Measurements from ENCODE around the gene FGF3. TPM values are rescaled to one million over a fixed set of nuclear protein-coding genes. Genes with fewer than 3 reads are reported as not detected.

The FGF3 gene
- total RNA-seq, 2 donors from 2014 or later, result not detected

DNA sequence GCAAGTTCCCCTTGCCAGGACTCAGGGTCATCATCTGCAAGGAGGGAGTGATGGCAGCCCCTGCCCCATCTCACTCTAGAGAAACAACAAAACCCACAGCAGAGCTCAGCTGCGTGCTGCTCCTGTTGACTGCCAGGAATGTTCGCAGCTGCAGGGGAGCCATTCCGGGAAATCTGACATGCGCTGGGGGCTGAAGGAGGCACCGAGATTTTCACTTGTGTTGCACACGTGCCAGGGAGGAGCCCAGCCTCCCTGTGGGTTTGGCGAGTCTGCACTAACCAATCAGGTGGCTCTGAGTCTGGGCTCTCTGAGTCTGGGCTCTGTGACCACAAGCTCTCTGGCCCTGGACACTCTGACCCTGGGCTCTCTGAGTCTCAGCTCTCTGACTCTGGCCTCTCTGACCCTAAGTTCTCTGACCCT, 10.5 kb downstream of the FGF3 start:
- TF ChIP-seq, protein P1, sequence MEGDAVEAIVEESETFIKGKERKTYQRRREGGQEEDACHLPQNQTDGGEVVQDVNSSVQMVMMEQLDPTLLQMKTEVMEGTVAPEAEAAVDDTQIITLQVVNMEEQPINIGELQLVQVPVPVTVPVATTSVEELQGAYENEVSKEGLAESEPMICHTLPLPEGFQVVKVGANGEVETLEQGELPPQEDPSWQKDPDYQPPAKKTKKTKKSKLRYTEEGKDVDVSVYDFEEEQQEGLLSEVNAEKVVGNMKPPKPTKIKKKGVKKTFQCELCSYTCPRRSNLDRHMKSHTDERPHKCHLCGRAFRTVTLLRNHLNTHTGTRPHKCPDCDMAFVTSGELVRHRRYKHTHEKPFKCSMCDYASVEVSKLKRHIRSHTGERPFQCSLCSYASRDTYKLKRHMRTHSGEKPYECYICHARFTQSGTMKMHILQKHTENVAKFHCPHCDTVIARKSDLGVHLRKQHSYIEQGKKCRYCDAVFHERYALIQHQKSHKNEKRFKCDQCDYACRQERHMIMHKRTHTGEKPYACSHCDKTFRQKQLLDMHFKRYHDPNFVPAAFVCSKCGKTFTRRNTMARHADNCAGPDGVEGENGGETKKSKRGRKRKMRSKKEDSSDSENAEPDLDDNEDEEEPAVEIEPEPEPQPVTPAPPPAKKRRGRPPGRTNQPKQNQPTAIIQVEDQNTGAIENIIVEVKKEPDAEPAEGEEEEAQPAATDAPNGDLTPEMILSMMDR (IDR thresholded peaks at IDR 0.05), result no peak
- no peaks in the 10 kb centered on the region for H3K4me1 ChIP-seq (ENCODE audit: control insufficient read depth in 1 of 2, low read depth in 2 of 2)
- H3K36me3 ChIP-seq, result no peaks in the 10 kb centered on the region
- H3K9me3 ChIP-seq, result no peaks in the 10 kb centered on the region
- H3K27me3 ChIP-seq (replicated peaks; ENCODE audit: insufficient read depth), result no peaks in the 10 kb centered on the region
- H3K27ac ChIP-seq, result no peak overlapping the region
- DNase-seq (ENCODE audit: low spot score) (no peak), ATAC-seq (ENCODE audit: insufficient number of reproducible peaks, low FRiP score, low read depth) (no peak)
- no peak overlapping the region for H3K4me3 ChIP-seq

DNA sequence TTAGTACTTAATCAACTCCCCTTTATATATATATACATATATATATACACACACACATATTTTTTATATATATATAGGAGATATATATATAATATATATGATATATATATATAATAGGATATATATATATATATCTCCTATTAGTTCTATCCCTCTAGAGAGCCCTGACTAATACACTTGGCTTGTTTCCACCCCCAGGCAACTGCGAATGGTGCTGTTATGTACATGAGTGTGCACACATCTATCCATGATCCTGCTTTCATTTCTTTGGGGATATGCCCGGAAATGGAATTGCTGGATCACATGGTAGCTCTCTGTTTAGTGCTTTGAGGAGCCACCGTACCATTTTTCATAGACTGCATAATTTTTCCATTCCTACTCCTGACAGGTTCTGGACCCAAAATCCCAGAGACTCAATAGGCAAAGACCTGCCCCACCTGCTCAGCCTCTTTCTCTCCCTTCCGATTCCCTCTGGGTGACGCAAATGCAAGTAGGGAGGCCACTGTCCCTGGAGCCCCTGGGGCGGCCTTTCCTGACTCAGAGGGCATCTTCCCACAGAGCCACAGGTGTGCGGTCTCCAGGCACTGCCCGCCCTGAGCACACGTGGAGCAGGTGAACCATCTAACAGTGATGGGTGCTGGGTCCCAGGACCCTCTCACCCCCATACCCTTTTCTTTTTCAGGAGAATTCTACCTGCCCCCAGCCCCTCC, 12.0 kb downstream of the FGF3 start:
- TF ChIP-seq, protein P1 (IDR thresholded peaks at IDR 0.05), result no peak
- no peak overlapping the region for H3K4me3 ChIP-seq
- H3K9me3 ChIP-seq, result no peaks in the 10 kb centered on the region
- H3K27me3 ChIP-seq (replicated peaks; ENCODE audit: insufficient read depth), result no peaks in the 10 kb centered on the region
- no peak for ATAC-seq (ENCODE audit: insufficient number of reproducible peaks, low FRiP score, low read depth)
- no peaks in the 10 kb centered on the region for H3K4me1 ChIP-seq (ENCODE audit: control insufficient read depth in 1 of 2, low read depth in 2 of 2)
- no peak for DNase-seq (ENCODE audit: low spot score)
- no peaks in the 10 kb centered on the region for H3K36me3 ChIP-seq
- no peak overlapping the region for H3K27ac ChIP-seq

DNA sequence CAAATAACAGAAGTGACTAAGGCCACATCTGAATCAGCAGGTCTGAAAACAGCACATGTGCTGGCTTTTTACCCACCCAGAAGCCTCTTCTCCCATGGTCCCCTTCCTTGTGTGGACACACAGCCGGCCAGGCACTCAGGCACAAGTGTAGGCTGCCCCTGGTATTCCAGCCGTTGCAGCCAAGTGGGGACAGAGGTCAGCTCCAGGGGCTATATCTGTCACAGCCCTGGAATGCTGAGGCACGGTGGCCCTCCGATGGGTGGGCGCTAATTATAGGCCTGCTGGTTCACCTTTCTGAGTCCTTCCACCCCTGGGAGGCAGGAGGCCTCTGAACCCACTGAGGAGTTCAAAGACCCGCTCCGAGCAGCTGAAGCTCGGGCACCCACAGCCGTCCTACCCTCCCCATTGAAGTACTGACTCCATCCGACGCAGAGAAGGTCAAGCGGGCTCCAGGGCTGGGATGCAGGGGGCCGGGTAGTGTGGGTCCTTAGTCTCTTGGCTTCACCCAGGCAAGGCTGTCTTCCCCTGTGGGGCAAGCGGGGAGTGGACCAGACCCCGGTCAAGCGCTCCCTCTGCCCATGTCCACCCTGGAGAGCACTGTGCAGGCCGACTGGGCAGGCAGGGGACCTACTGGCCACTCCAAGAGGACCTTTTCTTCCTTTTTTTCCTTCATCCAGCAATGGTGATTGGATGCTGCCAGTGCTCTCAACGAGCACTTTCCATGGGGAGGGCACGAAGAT, 14.3 kb downstream of the FGF3 start:
- ATAC-seq (ENCODE audit: insufficient number of reproducible peaks, low FRiP score, low read depth), result no peak

DNA sequence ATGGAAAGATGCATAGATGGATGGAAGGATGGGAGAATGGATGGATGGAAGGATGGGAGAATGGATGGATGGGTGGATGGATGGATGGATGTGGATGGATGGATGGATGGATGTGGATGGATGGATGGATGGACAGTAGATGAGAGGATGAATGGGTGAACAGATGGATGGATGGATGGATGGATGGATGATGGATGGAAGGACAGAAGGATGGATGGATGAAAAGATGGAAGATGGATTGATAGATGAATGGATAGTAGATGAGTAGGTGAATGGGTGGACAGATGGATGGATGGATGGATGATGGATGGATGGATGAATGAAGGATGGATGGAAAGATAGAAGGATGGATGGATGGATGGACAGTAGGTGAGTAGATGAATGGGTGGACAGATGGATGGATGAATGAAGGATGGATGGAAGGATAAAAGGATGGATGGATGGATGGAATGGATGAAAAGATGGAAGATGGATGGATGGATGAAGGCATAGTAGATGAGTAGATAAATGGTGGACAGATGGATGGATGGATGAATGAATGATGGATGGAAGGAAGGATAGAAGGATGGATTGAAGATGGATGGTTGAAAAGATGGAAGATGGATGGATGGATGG, 15.5 kb downstream of the FGF3 start:
- Histone ChIP-seq H3K9me3 (no peaks in the 10 kb centered on the region), H3K36me3 (no peaks in the 10 kb centered on the region), H3K4me1 (ENCODE audit: control insufficient read depth in 1 of 2, low read depth in 2 of 2) (no peaks in the 10 kb centered on the region), H3K27ac (no peak overlapping the region), H3K27me3 (replicated peaks; ENCODE audit: insufficient read depth) (no peaks in the 10 kb centered on the region), H3K4me3 (no peak overlapping the region)
- ATAC-seq (ENCODE audit: insufficient number of reproducible peaks, low FRiP score, low read depth) (no peak), DNase-seq (ENCODE audit: low spot score) (no peak)
- TF ChIP-seq, protein P1 (IDR thresholded peaks at IDR 0.05), result no peak

More for the DNA sequence above, 14.3 kb downstream of the FGF3 start:
- Histone ChIP-seq H3K27me3 (replicated peaks; ENCODE audit: insufficient read depth) (no peaks in the 10 kb centered on the region), H3K4me1 (ENCODE audit: control insufficient read depth in 1 of 2, low read depth in 2 of 2) (no peaks in the 10 kb centered on the region), H3K27ac (no peak overlapping the region), H3K36me3 (no peaks in the 10 kb centered on the region), H3K4me3 (no peak overlapping the region), H3K9me3 (no peaks in the 10 kb centered on the region)
- TF ChIP-seq, protein P1 (IDR thresholded peaks at IDR 0.05), result no peak
- no peak for DNase-seq (ENCODE audit: low spot score)

DNA sequence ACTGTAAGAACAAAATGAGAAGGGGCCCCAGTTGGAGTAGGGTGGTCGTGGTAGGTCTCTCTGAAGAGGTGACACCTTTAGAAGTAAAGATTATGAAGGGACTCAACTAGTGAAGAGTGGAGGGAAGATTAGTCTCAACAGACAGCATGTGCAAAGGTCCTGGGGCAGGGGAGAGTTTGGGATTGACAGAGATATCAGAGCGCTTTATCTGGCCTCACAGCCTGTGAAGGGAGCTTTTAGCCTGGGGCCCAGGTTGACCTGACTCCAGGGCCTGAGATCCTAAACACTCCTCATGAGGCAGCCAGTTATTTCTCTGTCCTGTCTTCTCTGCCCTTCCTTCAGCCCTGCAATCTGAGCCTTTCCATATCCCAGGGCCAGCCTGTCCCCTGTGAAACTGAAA, 16.2 kb downstream of the FGF3 start:
- Histone ChIP-seq H3K27me3 (replicated peaks; ENCODE audit: insufficient read depth) (no peaks in the 10 kb centered on the region), H3K4me1 (ENCODE audit: control insufficient read depth in 1 of 2, low read depth in 2 of 2) (no peaks in the 10 kb centered on the region), H3K9me3 (no peaks in the 10 kb centered on the region), H3K4me3 (no peak overlapping the region), H3K36me3 (no peaks in the 10 kb centered on the region), H3K27ac (no peak overlapping the region)
- TF ChIP-seq, protein P1 (IDR thresholded peaks at IDR 0.05), result no peak
- DNase-seq (ENCODE audit: low spot score) (no peak), ATAC-seq (ENCODE audit: insufficient number of reproducible peaks, low FRiP score, low read depth) (no peak)

All from thoracic aorta (tissue), 2 donors.